K562 (cell line): ENCODE results near the gene HUNK. TPM values are rescaled to one million over a fixed set of nuclear protein-coding genes. Genes with fewer than 3 reads are reported as not detected.

Source experiments
- ATAC-seq: fragments of 200-7000 bp; cut with Tn5 transposase; 3 replicates; pipeline ENCODE4 v1.9.1; 2020; ENCODE audit warnings: moderate library complexity
- BruUV-seq: library from RNA; stranded (reverse); fragments of 400-500 nt; replicated peaks from 2 replicates; lab custom pipeline; 2021; lab: Mats Ljungman, UMichigan
- CTCF ChIA-PET: fragments of 300-600 bp; formaldehyde crosslinking; extraction: SDS; loops from one replicate; lab custom pipeline; 2021; ENCODE audit warnings: low intra/inter-chr PET ratio; lab: Yijun Ruan, JAX
- POLR2A ChIA-PET: fragments of 300-600, 350-650 bp; sonication (Branson Sonifier 250); formaldehyde crosslinking; extraction: SDS; loops from one replicate; lab custom pipeline; 2021; ENCODE audit warnings: antibody characterized with exemption, inconsistent platforms; lab: Yijun Ruan, JAX
- DNase-seq, 4 experiments: peaks; one replicate each; pipeline versions ENCODE4 v3.0.0 to v3.0.0-alpha.2; 2011 to 2018; ENCODE audit warnings: low spot score in 3 of 4, mixed read lengths in 3 of 4; ENCODE audit errors: extremely low read depth in 1 of 4
- FAIRE-seq: peaks from 2 replicates; lab custom pipeline; 2011; peaks lifted over from hg19 to GRCh38; lab: Jason Lieb, UNC
- H2AFZ ChIP-seq: 2 replicates; pipeline ENCODE4 v1.6.0; 2011; ENCODE audit warnings: low read depth, low read length, control low read depth, inconsistent platforms
- H3K27ac ChIP-seq: fragments of 200-600 bp; 3 replicates; pipeline ENCODE4 v1.8.0; 2011; ENCODE audit warnings: low read depth, mild to moderate bottlenecking, control low read depth, inconsistent platforms, low read length, moderate library complexity, mixed read lengths; ENCODE audit errors: extremely low read depth
- H3K27me3 ChIP-seq, 2 experiments: fragments of 300-600 bp in 1 of 2; 2 replicates in 1 of 2; 3 replicates in 1 of 2; pipeline versions ENCODE4 v1.6.0 to v1.8.0; 2011; ENCODE audit warnings: inconsistent platforms in 2 of 2, low read length in 2 of 2, mild to moderate bottlenecking in 1 of 2, mixed read lengths in 1 of 2, moderate library complexity in 1 of 2; ENCODE audit not compliant: control insufficient read depth in 2 of 2, insufficient read depth in 2 of 2
- H3K36me3 ChIP-seq: fragments of 300-600 bp; 3 replicates; pipeline ENCODE4 v1.8.0; 2011; ENCODE audit warnings: mild to moderate bottlenecking, low read length, inconsistent platforms; ENCODE audit not compliant: control insufficient read depth, insufficient read depth
- H3K4me1 ChIP-seq, 2 experiments: fragments of 200-600 bp in 1 of 2; replicated peaks in 1 of 2; 2 replicates in 1 of 2; 3 replicates in 1 of 2; pipeline versions ENCODE4 v1.5.1 to v1.8.0; 2011; ENCODE audit warnings: inconsistent platforms in 2 of 2, low read length in 2 of 2, mild to moderate bottlenecking in 1 of 2, mixed read lengths in 1 of 2, moderate library complexity in 1 of 2; ENCODE audit not compliant: control insufficient read depth in 2 of 2, insufficient read depth in 2 of 2
- H3K4me2 ChIP-seq: 2 replicates; pipeline ENCODE4 v1.6.1; 2011; ENCODE audit warnings: low read length, control low read depth, inconsistent platforms, mixed read lengths; ENCODE audit not compliant: insufficient read depth
- H3K4me3 ChIP-seq: fragments of 200-600 bp; sonication (generic), shearing (Covaris generic); 2 replicates; pipeline ENCODE4 v1.5.1; 2016; ENCODE audit warnings: control low read depth, inconsistent platforms
- H3K79me2 ChIP-seq: fragments of 200-600 bp; 3 replicates; pipeline ENCODE4 v1.8.0; 2011; ENCODE audit warnings: low read length, inconsistent platforms; ENCODE audit not compliant: control insufficient read depth, insufficient read depth
- H3K9ac ChIP-seq, 2 experiments: 2 replicates each; pipeline versions ENCODE4 v1.6.0 to v1.6.1; 2011; ENCODE audit warnings: low read depth in 2 of 2, low read length in 2 of 2, control low read depth in 1 of 2, inconsistent platforms in 1 of 2, mild to moderate bottlenecking in 1 of 2, mixed read lengths in 1 of 2; ENCODE audit not compliant: insufficient read depth in 1 of 2
- H3K9me1 ChIP-seq: one replicate; pipeline ENCODE4 v1.6.0; 2011; ENCODE audit warnings: inconsistent platforms, mild to moderate bottlenecking, low read length, moderate library complexity; ENCODE audit not compliant: control insufficient read depth, insufficient read depth
- H3K9me3 ChIP-seq: replicated peaks from 2 replicates; pipeline ENCODE4 v1.5.1; 2011; ENCODE audit warnings: low read depth, low read length, inconsistent platforms; ENCODE audit not compliant: control insufficient read depth, insufficient read depth
- H4K20me1 ChIP-seq: replicated peaks from 2 replicates; pipeline ENCODE4 v1.6.1; 2011; ENCODE audit warnings: low read length, inconsistent platforms, mixed read lengths; ENCODE audit not compliant: control insufficient read depth, insufficient read depth
- E2F6 ChIP-seq, 2 experiments: IDR thresholded peaks; 2 replicates each; pipeline ENCODE4 v1.6.1; 2011; ENCODE audit warnings: borderline replicate concordance in 1 of 2, control low read depth in 1 of 2, low read depth in 1 of 2, low read length in 1 of 2, mild to moderate bottlenecking in 1 of 2, mixed read lengths in 1 of 2, moderate library complexity in 1 of 2; ENCODE audit not compliant: insufficient read depth in 1 of 2, insufficient read length in 1 of 2, poor library complexity in 1 of 2, severe bottlenecking in 1 of 2; ENCODE audit errors: extremely low read depth in 1 of 2
- PHF21A ChIP-seq: fragments of 450-650 bp; IDR thresholded peaks from 2 replicates; pipeline ENCODE4 v1.6.1; 2017; ENCODE audit warnings: low read depth, borderline replicate concordance
- RAD51 ChIP-seq: fragments of 450-650 bp; IDR thresholded peaks from 2 replicates; pipeline ENCODE4 v1.7.1; 2016; ENCODE audit warnings: low read depth, mild to moderate bottlenecking, borderline replicate concordance
- RBBP5 ChIP-seq: fragments of 200-600 bp; sonication (generic); IDR thresholded peaks from 2 replicates; pipeline ENCODE4 v1.6.1; 2012; ENCODE audit warnings: borderline replicate concordance, mild to moderate bottlenecking, low read length, control low read depth, inconsistent platforms; ENCODE audit not compliant: insufficient read depth, poor library complexity, severe bottlenecking
- RBM14 ChIP-seq: fragments of 200-400 bp; formaldehyde crosslinking; IDR thresholded peaks from 2 replicates; pipeline ENCODE4 v1.6.1; 2018; ENCODE audit warnings: low read depth, mild to moderate bottlenecking, low read length, moderate library complexity, borderline replicate concordance; ENCODE audit not compliant: insufficient read depth
- SNRNP70 ChIP-seq: fragments of 200-400 bp; formaldehyde crosslinking; optimal IDR thresholded peaks from 2 replicates; pipeline ENCODE3; 2017; ENCODE audit warnings: low read depth, low read length
- TFE3 ChIP-seq: fragments of 450-650 bp; formaldehyde crosslinking; IDR thresholded peaks from 2 replicates; pipeline ENCODE4 v1.4.0; 2020; ENCODE audit warnings: mild to moderate bottlenecking, mixed read lengths
- TOE1 ChIP-seq, 2 experiments: fragments of 450-650 bp in 1 of 2; sonication (generic) in 1 of 2; formaldehyde crosslinking in 1 of 2; IDR thresholded peaks; 2 replicates each; pipeline versions ENCODE4 v1.7.1 to v1.8.0; 2016 to 2022; ENCODE audit warnings: borderline replicate concordance in 2 of 2, mild to moderate bottlenecking in 2 of 2, antibody characterized with exemption in 1 of 2, inconsistent platforms in 1 of 2, low read depth in 1 of 2, missing genetic modification reagents in 1 of 2, moderate library complexity in 1 of 2
- ZNF436 ChIP-seq: fragments of 250-450, 450-650 bp; sonication (Bioruptor Pico); formaldehyde crosslinking; IDR thresholded peaks from 2 replicates; pipeline ENCODE4 v1.7.0; 2020; ENCODE audit warnings: mild to moderate bottlenecking
- WGBS: fragments of 100-300 bp; shearing (Covaris generic); methylation state at CpG from one replicate; pipeline ENCODE4 v1.1.6; 2016; ENCODE audit warnings: low coverage, mixed read lengths; ENCODE audit not compliant: insufficient coverage; ENCODE audit errors: missing lambda C conversion rate; 5-methylcytosine and 5-hydroxymethylcytosine counted together
- in situ Hi-C: fragments of 300-500 bp; cut with MboI; formaldehyde crosslinking; loops from 4 replicates; pipeline ENCODE4 v1.15.0; 2018; ENCODE audit warnings: inconsistent platforms, mixed read lengths
- intact Hi-C: fragments of 100-400 bp; cut with micrococcal nuclease; formaldehyde crosslinking; loops from 2 replicates; pipeline ENCODE4 v1.14.2; 2022
- polyA plus RNA-seq, 8 experiments: library from polyadenylated mRNA; depleted of rRNA in 4 of 8; stranded (reverse) in 5 of 8; unstranded in 3 of 8; fragments of >200 nt; fragmentation: Nextera tagmentation in 2 of 8; fragmentation: Illumina TruSeq in 1 of 8; extraction: Ambion mirVana in 2 of 8; extraction: Trizol in 1 of 8; gene quantifications; 2 replicates each; pipeline versions ENCODE4 v1.2.1 to v1.2.3, GENCODE V29; 2011 to 2014; ENCODE audit warnings: inconsistent platforms in 1 of 8, missing spikeins in 1 of 8
- total RNA-seq, 7 experiments: library from RNA; depleted of rRNA in 6 of 7; stranded (reverse); fragments of >200 nt in 6 of 7; fragmentation: Illumina TruSeq in 2 of 7; extraction: Trizol in 2 of 7; gene quantifications; 2 replicates each; pipeline versions ENCODE4 v1.2.1 to v1.2.3, GENCODE V29; 2011 to 2021; ENCODE audit warnings: low replicate concordance in 1 of 7

Gene HUNK
- total and polyA plus RNA-seq, 9 of the 15 experiments (the other 6 are each of a cell fraction or from before 2014, with no cell fraction given) = not detected

- WGBS = 3% methylated on average over 16 of the region's 16 CpGs
- no peak for DNase-seq
These were observed 101.7 kb downstream of the HUNK start for GRCh38 chr21:31974454-31974985.

GRCh38 chr21:31975491-31975890, 102.7 kb downstream of the HUNK start:
- no TSS peak for BruUV-seq
- in situ Hi-C loops (no loop called here), intact Hi-C loops (no loop called here)
- no peak overlapping the region for H3K4me2 ChIP-seq
- no peaks in the 10 kb centered on the region for H3K4me1 ChIP-seq
- H3K79me2 ChIP-seq = no peaks in the 10 kb centered on the region
- no peak overlapping the region for H3K4me3 ChIP-seq
- H4K20me1 ChIP-seq = no peaks in the 10 kb centered on the region
- 0% methylated on average over 6 of the region's 6 CpGs for WGBS
- no peaks in the 10 kb centered on the region for H3K9me3 ChIP-seq
- FAIRE-seq (no peak), DNase-seq (no peak), ATAC-seq (no peak)
- H2AFZ ChIP-seq = no peak overlapping the region
- peaks cover 6 to 15% of the 10 kb centered on the region in 2 experiments; a peak in 4 of 5 replicates for H3K27me3 ChIP-seq
- no peaks in the 10 kb centered on the region for H3K36me3 ChIP-seq
- POLR2A ChIA-PET = interaction anchor here (1.1 kb wide), 1 partner anchor 9 kb away, joined by 3 read pairs; no protein-coding TSS in a partner anchor
- H3K27ac ChIP-seq = no peak overlapping the region
- TF ChIP-seq ZNF436 (no peak), RAD51 (peak; percentile 70; the same call in 1 of the 2 replicates), TFE3 (peak; percentile 90), RBM14 (no peak), RBBP5 (no peak), TOE1 (IDR thresholded peaks at IDR 0.05; ENCODE audit: borderline replicate concordance) (0 out of 2 replicates have a peak, but pooled peaks have one; percentile 22), TOE1 (CRISPR knock-in tag; IDR thresholded peaks at IDR 0.05; ENCODE audit: borderline replicate concordance, low read depth) (no peak), SNRNP70 (no peak)
- no peaks in the 10 kb centered on the region for H3K9me1 ChIP-seq
- H3K9ac ChIP-seq = no peak overlapping the region
- CTCF ChIA-PET = no interaction called here

More at GRCh38 chr21:31974454-31974985, 101.7 kb downstream of the HUNK start:
- H2AFZ ChIP-seq = no peak overlapping the region
- BruUV-seq = no TSS peak
- no peaks in the 10 kb centered on the region for H3K4me1 ChIP-seq
- intact Hi-C loops (no loop called here), in situ Hi-C loops (no loop called here)
- H4K20me1 ChIP-seq = no peaks in the 10 kb centered on the region; the same call in 1 of the 2 replicates
- peaks cover 6 to 21% of the 10 kb centered on the region in 2 experiments; a peak in 4 of 5 replicates for H3K27me3 ChIP-seq
- H3K9ac ChIP-seq = no peak overlapping the region
- POLR2A ChIA-PET = interaction anchor here (0.7 to 1.1 kb wide), 3 partner anchors 8 to 16 kb away, joined by 3 to 4 read pairs (median 3); no protein-coding TSS in a partner anchor
- FAIRE-seq = no peak
- H3K4me2 ChIP-seq = no peak overlapping the region
- H3K9me3 ChIP-seq = no peaks in the 10 kb centered on the region
- ATAC-seq = peak; percentile 58
- H3K9me1 ChIP-seq = no peaks in the 10 kb centered on the region
- H3K27ac ChIP-seq = no peak overlapping the region
- CTCF ChIA-PET = no interaction called here
- no peak overlapping the region for H3K4me3 ChIP-seq
- TF ChIP-seq E2F6 (IDR thresholded peaks at IDR 0.05; ENCODE audit: borderline replicate concordance in 1 of 2, extremely low read depth in 1 of 2, insufficient read depth in 1 of 2, insufficient read length in 1 of 2, low read depth in 1 of 2, low read length in 1 of 2, poor library complexity in 1 of 2, severe bottlenecking in 1 of 2) (peak in 1 of 2 experiments; percentile 16), PHF21A (no peak)
- no peaks in the 10 kb centered on the region for H3K79me2 ChIP-seq
- H3K36me3 ChIP-seq = no peaks in the 10 kb centered on the region
